Esophagus muscularis mucosa (tissue), 4 donors: ENCODE results near the gene PLCG2.

ENCODE experiments used
- EP300 ChIP-seq: sonication (generic); formaldehyde crosslinking; IDR thresholded peaks from one replicate; pipeline ENCODE4 v1.6.1; 2017; ENCODE audit warnings: antibody characterized with exemption
- POLR2A ChIP-seq: fragments of 450-650 bp; IDR thresholded peaks from one replicate; pipeline ENCODE4 v1.6.1; 2017; ENCODE audit warnings: antibody characterized with exemption, moderate library complexity, mild to moderate bottlenecking, low read depth
- POLR2AphosphoS5 ChIP-seq, 2 donors: sonication (generic); formaldehyde crosslinking; IDR thresholded peaks; one replicate each; pipeline ENCODE4 v1.6.1; 2017; ENCODE audit warnings: antibody characterized with exemption in 2 of 2
- TF ChIP-seq, protein P1 (sequence below), 3 experiments: fragments of 200-600 bp in 2 of 3; fragments of 450-650 bp in 1 of 3; sonication (generic) in 2 of 3; IDR thresholded peaks; one replicate each; pipeline ENCODE4 v1.5.1; 2017 to 2019; ENCODE audit warnings: antibody characterized with exemption in 3 of 3, mild to moderate bottlenecking in 2 of 3, moderate library complexity in 1 of 3

DNA sequence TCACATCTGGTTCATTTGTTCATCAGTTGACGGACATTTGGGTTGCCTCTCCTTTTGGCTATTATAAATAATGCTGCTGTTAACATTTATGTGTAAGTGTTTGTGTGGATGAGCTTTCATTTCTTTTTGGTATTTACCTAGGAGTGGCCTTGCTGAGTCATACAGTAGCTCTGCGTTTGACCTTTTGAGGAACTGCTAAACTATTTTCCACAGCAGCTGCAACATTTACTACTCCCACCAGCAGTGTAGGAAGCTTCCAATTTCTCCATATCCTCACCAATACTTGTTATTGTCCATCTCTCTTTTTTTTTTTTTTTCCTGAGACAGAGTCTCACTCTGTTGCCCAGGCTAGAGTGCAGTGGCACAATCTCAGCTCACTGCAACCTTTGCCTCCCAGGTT is 20.7 kb upstream of the PLCG2 start:
- TF ChIP-seq, protein P1, sequence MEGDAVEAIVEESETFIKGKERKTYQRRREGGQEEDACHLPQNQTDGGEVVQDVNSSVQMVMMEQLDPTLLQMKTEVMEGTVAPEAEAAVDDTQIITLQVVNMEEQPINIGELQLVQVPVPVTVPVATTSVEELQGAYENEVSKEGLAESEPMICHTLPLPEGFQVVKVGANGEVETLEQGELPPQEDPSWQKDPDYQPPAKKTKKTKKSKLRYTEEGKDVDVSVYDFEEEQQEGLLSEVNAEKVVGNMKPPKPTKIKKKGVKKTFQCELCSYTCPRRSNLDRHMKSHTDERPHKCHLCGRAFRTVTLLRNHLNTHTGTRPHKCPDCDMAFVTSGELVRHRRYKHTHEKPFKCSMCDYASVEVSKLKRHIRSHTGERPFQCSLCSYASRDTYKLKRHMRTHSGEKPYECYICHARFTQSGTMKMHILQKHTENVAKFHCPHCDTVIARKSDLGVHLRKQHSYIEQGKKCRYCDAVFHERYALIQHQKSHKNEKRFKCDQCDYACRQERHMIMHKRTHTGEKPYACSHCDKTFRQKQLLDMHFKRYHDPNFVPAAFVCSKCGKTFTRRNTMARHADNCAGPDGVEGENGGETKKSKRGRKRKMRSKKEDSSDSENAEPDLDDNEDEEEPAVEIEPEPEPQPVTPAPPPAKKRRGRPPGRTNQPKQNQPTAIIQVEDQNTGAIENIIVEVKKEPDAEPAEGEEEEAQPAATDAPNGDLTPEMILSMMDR (IDR thresholded peaks at IDR 0.05), result no peak
- no peak for TF ChIP-seq POLR2AphosphoS5 (IDR thresholded peaks at IDR 0.05)
- no peak for TF ChIP-seq POLR2A
- no peak for TF ChIP-seq EP300
